C1 segment of cervical spinal cord (tissue), 14 donors: ENCODE data around the gene SARS1.
"Not testable (repeated sequence)": the region's sequence is repeated elsewhere in the genome, so short reads cannot be mapped to it uniquely, and the experiment has no call there.

Experiments used
- DNase-seq, 14 donors: peaks; one replicate each; lab custom pipeline; 2025; lab: John Stamatoyannopoulos, UW

The SARS1 gene

GRCh38 chr1:109213824-109214693 lies at the start of gene SARS1:
Gene SARS1 (plus strand): TSS chr1:109213918. CDS start chr1:109213993, 75 bp downstream.
- peak; percentile 72 to 97 (median 84) for DNase-seq

- DNase-seq, result no peak
These were observed 49.2 kb upstream of the SARS1 start for GRCh38 chr1:109164538-109164937.

GRCh38 chr1:109167001-109167506 lies 46.7 kb upstream of the SARS1 start:
- DNase-seq, result no peak

- no peak for DNase-seq
These were observed 43.5 kb upstream of the SARS1 start for GRCh38 chr1:109170035-109170764.

- DNase-seq, result no peak
These were observed 42.1 kb upstream of the SARS1 start for GRCh38 chr1:109171646-109172045.

- DNase-seq, result not testable (repeated sequence)
These were observed 37.4 kb upstream of the SARS1 start for GRCh38 chr1:109176349-109176748.

GRCh38 chr1:109180715-109181084 lies 33.0 kb upstream of the SARS1 start:
- not testable (repeated sequence) for DNase-seq

GRCh38 chr1:109181085-109181806 lies 32.5 kb upstream of the SARS1 start:
- no peak for DNase-seq

GRCh38 chr1:109181807-109182163 lies 31.9 kb upstream of the SARS1 start:
- DNase-seq, result no peak

- DNase-seq, result no peak
These were observed 30.5 kb upstream of the SARS1 start for GRCh38 chr1:109183058-109183738.

GRCh38 chr1:109184687-109185086 lies 29.0 kb upstream of the SARS1 start:
- DNase-seq, result no peak

- DNase-seq, result no peak
These were observed 28.4 kb upstream of the SARS1 start for GRCh38 chr1:109185357-109185756.

GRCh38 chr1:109185990-109186732 lies 27.6 kb upstream of the SARS1 start:
- no peak for DNase-seq

- peak in 8 of 14 donors; percentile 4 to 35 (median 24) for DNase-seq
These were observed 27.0 kb upstream of the SARS1 start for GRCh38 chr1:109186733-109187086.

GRCh38 chr1:109187127-109187526 lies 26.6 kb upstream of the SARS1 start:
- no peak for DNase-seq

- DNase-seq, result no peak
These were observed 25.5 kb upstream of the SARS1 start for GRCh38 chr1:109188200-109188599.

GRCh38 chr1:109188781-109189180 lies 24.9 kb upstream of the SARS1 start:
- DNase-seq, result no peak

GRCh38 chr1:109190189-109190588 lies 23.5 kb upstream of the SARS1 start:
- no peak for DNase-seq

- DNase-seq, result no peak
These were observed 22.3 kb upstream of the SARS1 start for GRCh38 chr1:109191377-109191776.

- DNase-seq, result no peak
These were observed 21.8 kb upstream of the SARS1 start for GRCh38 chr1:109191891-109192290.

- DNase-seq, result no peak
These were observed 21.3 kb upstream of the SARS1 start for GRCh38 chr1:109192433-109192832.
